Effector memory CD4-positive, alpha-beta T cell (primary cell): Measurements from ENCODE around the gene ZGPAT.
"Not testable (repeated sequence)": the region's sequence is repeated elsewhere in the genome, so short reads cannot be mapped to it uniquely, and the experiment has no call there.

Experiments used
- DNase-seq, 3 donors: peaks; one replicate each; pipeline ENCODE4 v3.0.0-alpha.2; 2020
- H3K27ac ChIP-seq: 2 replicates; pipeline ENCODE4 v1.7.0; 2013; ENCODE audit warnings: mild to moderate bottlenecking, low read length, moderate library complexity; ENCODE audit not compliant: insufficient read depth, poor library complexity, severe bottlenecking
- H3K27me3 ChIP-seq: replicated peaks from 2 replicates; pipeline ENCODE4 v1.7.0; 2013; ENCODE audit warnings: mild to moderate bottlenecking, low read length; ENCODE audit not compliant: insufficient read depth, control insufficient read depth, poor library complexity, severe bottlenecking
- H3K36me3 ChIP-seq: 2 replicates; pipeline ENCODE4 v1.7.0; 2013; ENCODE audit warnings: mild to moderate bottlenecking, low read length, moderate library complexity; ENCODE audit not compliant: control insufficient read depth, insufficient read depth
- H3K4me1 ChIP-seq: 2 replicates; pipeline ENCODE4 v1.7.0; 2013; ENCODE audit warnings: low read length, mild to moderate bottlenecking; ENCODE audit not compliant: control insufficient read depth, insufficient read depth, poor library complexity, severe bottlenecking
- H3K4me3 ChIP-seq: 2 replicates; pipeline ENCODE4 v1.7.0; 2013; ENCODE audit warnings: low read length, low read depth, mild to moderate bottlenecking; ENCODE audit not compliant: insufficient read depth, poor library complexity, severe bottlenecking
- H3K9me3 ChIP-seq: 2 replicates; pipeline ENCODE4 v1.7.0; 2013; ENCODE audit warnings: mild to moderate bottlenecking, low read length, moderate library complexity; ENCODE audit not compliant: control insufficient read depth

ZGPAT gene

GRCh38 chr20:63722967-63723622 lies 15.3 kb downstream of the ZGPAT start:
- H3K27ac ChIP-seq, H3K27me3 ChIP-seq, DNase-seq, H3K9me3 ChIP-seq, H3K4me3 ChIP-seq: not testable (repeated sequence)
- peaks cover 15% of the 10 kb centered on the region for H3K36me3 ChIP-seq
- H3K4me1 ChIP-seq: peaks cover 11% of the 10 kb centered on the region

- H3K27ac ChIP-seq: peak overlapping the region; percentile 42
- DNase-seq, H3K4me3 ChIP-seq, H3K9me3 ChIP-seq, H3K27me3 ChIP-seq: not testable (repeated sequence)
- peaks cover 42% of the 10 kb centered on the region for H3K4me1 ChIP-seq
- peaks cover 20% of the 10 kb centered on the region for H3K36me3 ChIP-seq
Measured at GRCh38 chr20:63730189-63730733, 22.4 kb downstream of the ZGPAT start.

- DNase-seq: no peak
- Histone ChIP-seq H3K4me3 (no peak overlapping the region), H3K27ac (no peak overlapping the region), H3K36me3 (peaks cover 25% of the 10 kb centered on the region), H3K4me1 (peaks cover 48% of the 10 kb centered on the region), H3K9me3 (no peaks in the 10 kb centered on the region), H3K27me3 (no peaks in the 10 kb centered on the region)
Measured at GRCh38 chr20:63731410-63731809, 23.6 kb downstream of the ZGPAT start.

- no peak overlapping the region for H3K27ac ChIP-seq
- H3K4me1 ChIP-seq: peaks cover 44% of the 10 kb centered on the region
- H3K27me3 ChIP-seq: no peaks in the 10 kb centered on the region
- peaks cover 25% of the 10 kb centered on the region for H3K36me3 ChIP-seq
- H3K9me3 ChIP-seq: no peaks in the 10 kb centered on the region
- DNase-seq: no peak
- no peak overlapping the region for H3K4me3 ChIP-seq
Measured at GRCh38 chr20:63732118-63733095, 24.6 kb downstream of the ZGPAT start.

GRCh38 chr20:63733117-63733516 lies 25.3 kb downstream of the ZGPAT start:
- Histone ChIP-seq H3K9me3 (no peaks in the 10 kb centered on the region), H3K36me3 (peaks cover 25% of the 10 kb centered on the region), H3K4me1 (peaks cover 37% of the 10 kb centered on the region), H3K27ac (no peak overlapping the region), H3K27me3 (no peaks in the 10 kb centered on the region), H3K4me3 (no peak overlapping the region)
- no peak for DNase-seq

- no peak for DNase-seq
- no peak overlapping the region for H3K27ac ChIP-seq
- peaks cover 25% of the 10 kb centered on the region for H3K36me3 ChIP-seq
- peaks cover 37% of the 10 kb centered on the region for H3K4me1 ChIP-seq
- H3K27me3 ChIP-seq: no peaks in the 10 kb centered on the region
- H3K9me3 ChIP-seq: no peaks in the 10 kb centered on the region
- H3K4me3 ChIP-seq: no peak overlapping the region
Measured at GRCh38 chr20:63733579-63734081, 25.8 kb downstream of the ZGPAT start.

GRCh38 chr20:63734111-63734945 lies 26.5 kb downstream of the ZGPAT start:
- no peak for DNase-seq
- Histone ChIP-seq H3K36me3 (peaks cover 25% of the 10 kb centered on the region), H3K27me3 (no peaks in the 10 kb centered on the region), H3K4me1 (peaks cover 43% of the 10 kb centered on the region), H3K4me3 (no peak overlapping the region), H3K9me3 (no peaks in the 10 kb centered on the region), H3K27ac (no peak overlapping the region)

GRCh38 chr20:63734946-63735858 lies 27.4 kb downstream of the ZGPAT start:
- peak overlapping the region; percentile 55 for H3K27ac ChIP-seq

More at GRCh38 chr20:63734946-63735858, 27.4 kb downstream of the ZGPAT start:
- H3K9me3 ChIP-seq: no peaks in the 10 kb centered on the region
- H3K4me3 ChIP-seq: no peak overlapping the region
- peaks cover 36% of the 10 kb centered on the region for H3K4me1 ChIP-seq
- no peak for DNase-seq
- H3K36me3 ChIP-seq: peaks cover 25% of the 10 kb centered on the region
- no peaks in the 10 kb centered on the region for H3K27me3 ChIP-seq
